K562 (cell line): ENCODE results near the gene STXBP5L. TPM values are rescaled to one million over a fixed set of nuclear protein-coding genes. Genes with fewer than 3 reads are reported as not detected.

ENCODE experiments used
- ATAC-seq: fragments of 200-7000 bp; cut with Tn5 transposase; 3 replicates; pipeline ENCODE4 v1.9.1; 2020; ENCODE audit warnings: moderate library complexity
- BruUV-seq: library from RNA; stranded (reverse); fragments of 400-500 nt; replicated peaks from 2 replicates; lab custom pipeline; 2021; lab: Mats Ljungman, UMichigan
- CTCF ChIA-PET: fragments of 300-600 bp; formaldehyde crosslinking; extraction: SDS; loops from one replicate; lab custom pipeline; 2021; ENCODE audit warnings: low intra/inter-chr PET ratio; lab: Yijun Ruan, JAX
- POLR2A ChIA-PET: fragments of 300-600, 350-650 bp; sonication (Branson Sonifier 250); formaldehyde crosslinking; extraction: SDS; loops from one replicate; lab custom pipeline; 2021; ENCODE audit warnings: antibody characterized with exemption, inconsistent platforms; lab: Yijun Ruan, JAX
- DNase-seq, 4 experiments: peaks; one replicate each; pipeline versions ENCODE4 v3.0.0 to v3.0.0-alpha.2; 2011 to 2018; ENCODE audit warnings: low spot score in 3 of 4, mixed read lengths in 3 of 4; ENCODE audit errors: extremely low read depth in 1 of 4
- FAIRE-seq: peaks from 2 replicates; lab custom pipeline; 2011; peaks lifted over from hg19 to GRCh38; lab: Jason Lieb, UNC
- H2AFZ ChIP-seq: 2 replicates; pipeline ENCODE4 v1.6.0; 2011; ENCODE audit warnings: low read depth, low read length, control low read depth, inconsistent platforms
- H3K27ac ChIP-seq: fragments of 200-600 bp; 3 replicates; pipeline ENCODE4 v1.8.0; 2011; ENCODE audit warnings: low read depth, mild to moderate bottlenecking, control low read depth, inconsistent platforms, low read length, moderate library complexity, mixed read lengths; ENCODE audit errors: extremely low read depth
- H3K27me3 ChIP-seq, 2 experiments: fragments of 300-600 bp in 1 of 2; 2 replicates in 1 of 2; 3 replicates in 1 of 2; pipeline versions ENCODE4 v1.6.0 to v1.8.0; 2011; ENCODE audit warnings: inconsistent platforms in 2 of 2, low read length in 2 of 2, mild to moderate bottlenecking in 1 of 2, mixed read lengths in 1 of 2, moderate library complexity in 1 of 2; ENCODE audit not compliant: control insufficient read depth in 2 of 2, insufficient read depth in 2 of 2
- H3K36me3 ChIP-seq: fragments of 300-600 bp; 3 replicates; pipeline ENCODE4 v1.8.0; 2011; ENCODE audit warnings: mild to moderate bottlenecking, low read length, inconsistent platforms; ENCODE audit not compliant: control insufficient read depth, insufficient read depth
- H3K4me1 ChIP-seq, 2 experiments: fragments of 200-600 bp in 1 of 2; replicated peaks in 1 of 2; 2 replicates in 1 of 2; 3 replicates in 1 of 2; pipeline versions ENCODE4 v1.5.1 to v1.8.0; 2011; ENCODE audit warnings: inconsistent platforms in 2 of 2, low read length in 2 of 2, mild to moderate bottlenecking in 1 of 2, mixed read lengths in 1 of 2, moderate library complexity in 1 of 2; ENCODE audit not compliant: control insufficient read depth in 2 of 2, insufficient read depth in 2 of 2
- H3K4me2 ChIP-seq: 2 replicates; pipeline ENCODE4 v1.6.1; 2011; ENCODE audit warnings: low read length, control low read depth, inconsistent platforms, mixed read lengths; ENCODE audit not compliant: insufficient read depth
- H3K4me3 ChIP-seq: fragments of 200-600 bp; sonication (generic), shearing (Covaris generic); 2 replicates; pipeline ENCODE4 v1.5.1; 2016; ENCODE audit warnings: control low read depth, inconsistent platforms
- H3K79me2 ChIP-seq: fragments of 200-600 bp; 3 replicates; pipeline ENCODE4 v1.8.0; 2011; ENCODE audit warnings: low read length, inconsistent platforms; ENCODE audit not compliant: control insufficient read depth, insufficient read depth
- H3K9ac ChIP-seq, 2 experiments: 2 replicates each; pipeline versions ENCODE4 v1.6.0 to v1.6.1; 2011; ENCODE audit warnings: low read depth in 2 of 2, low read length in 2 of 2, control low read depth in 1 of 2, inconsistent platforms in 1 of 2, mild to moderate bottlenecking in 1 of 2, mixed read lengths in 1 of 2; ENCODE audit not compliant: insufficient read depth in 1 of 2
- H3K9me1 ChIP-seq: one replicate; pipeline ENCODE4 v1.6.0; 2011; ENCODE audit warnings: inconsistent platforms, mild to moderate bottlenecking, low read length, moderate library complexity; ENCODE audit not compliant: control insufficient read depth, insufficient read depth
- H3K9me3 ChIP-seq: replicated peaks from 2 replicates; pipeline ENCODE4 v1.5.1; 2011; ENCODE audit warnings: low read depth, low read length, inconsistent platforms; ENCODE audit not compliant: control insufficient read depth, insufficient read depth
- H4K20me1 ChIP-seq: replicated peaks from 2 replicates; pipeline ENCODE4 v1.6.1; 2011; ENCODE audit warnings: low read length, inconsistent platforms, mixed read lengths; ENCODE audit not compliant: control insufficient read depth, insufficient read depth
- BRD4 ChIP-seq: fragments of 200-600 bp; sonication (generic); IDR thresholded peaks from 2 replicates; pipeline ENCODE4 v1.6.1; 2017; ENCODE audit warnings: inconsistent platforms
- CCAR2 ChIP-seq: fragments of 200-400 bp; formaldehyde crosslinking; IDR thresholded peaks from 2 replicates; pipeline ENCODE4 v1.6.1; 2017; ENCODE audit warnings: mild to moderate bottlenecking, low read depth, low read length
- EZH2 ChIP-seq: IDR thresholded peaks from 2 replicates; pipeline ENCODE4 v1.6.1; 2012; ENCODE audit warnings: low read depth, mild to moderate bottlenecking, inconsistent platforms, low read length, borderline replicate concordance
- JUND ChIP-seq, 2 experiments: IDR thresholded peaks; 2 replicates in 1 of 2; 3 replicates in 1 of 2; pipeline ENCODE4 v1.6.1; 2011; ENCODE audit warnings: borderline replicate concordance in 2 of 2, low read depth in 2 of 2, low read length in 2 of 2, improper control_type of control experiment in 1 of 2, missing biosample characterization in 1 of 2, missing genetic modification characterization in 1 of 2, missing genetic modification reagents in 1 of 2
- NFIX ChIP-seq: fragments of 250-450 bp; sonication (Bioruptor Pico); IDR thresholded peaks from 2 replicates; pipeline ENCODE4 v1.4.0; 2020; ENCODE audit warnings: low read depth, mild to moderate bottlenecking, moderate library complexity
- SIX5 ChIP-seq, 2 experiments: IDR thresholded peaks; 2 replicates each; pipeline ENCODE4 v1.6.1; 2011; ENCODE audit warnings: low read length in 2 of 2, borderline replicate concordance in 1 of 2, low read depth in 1 of 2, mild to moderate bottlenecking in 1 of 2, moderate library complexity in 1 of 2; ENCODE audit not compliant: insufficient read depth in 1 of 2
- TAL1 ChIP-seq: fragments of 450-650 bp; IDR thresholded peaks from 2 replicates; pipeline ENCODE4 v1.6.1; 2016; ENCODE audit warnings: mild to moderate bottlenecking
- ZFP30 ChIP-seq: fragments of 250-450 bp; sonication (Bioruptor Pico); IDR thresholded peaks from 2 replicates; pipeline ENCODE4 v1.8.0; 2022; ENCODE audit warnings: moderate library complexity, mild to moderate bottlenecking, inconsistent platforms, borderline replicate concordance
- ZNF589 ChIP-seq: fragments of 200-800 bp; sonication (Bioruptor generic); IDR thresholded peaks from 2 replicates; pipeline ENCODE4 v1.6.1; 2016; ENCODE audit warnings: low read depth, missing genetic modification characterization, missing compliant biosample characterization
- ZNF785 ChIP-seq: fragments of 250-450 bp; sonication (Bioruptor Pico); IDR thresholded peaks from 2 replicates; pipeline ENCODE4 v1.4.0; 2020; ENCODE audit warnings: mild to moderate bottlenecking
- WGBS: fragments of 100-300 bp; shearing (Covaris generic); methylation state at CpG from one replicate; pipeline ENCODE4 v1.1.6; 2016; ENCODE audit warnings: low coverage, mixed read lengths; ENCODE audit not compliant: insufficient coverage; ENCODE audit errors: missing lambda C conversion rate; 5-methylcytosine and 5-hydroxymethylcytosine counted together
- in situ Hi-C: fragments of 300-500 bp; cut with MboI; formaldehyde crosslinking; loops from 4 replicates; pipeline ENCODE4 v1.15.0; 2018; ENCODE audit warnings: inconsistent platforms, mixed read lengths
- intact Hi-C: fragments of 100-400 bp; cut with micrococcal nuclease; formaldehyde crosslinking; loops from 2 replicates; pipeline ENCODE4 v1.14.2; 2022
- polyA plus RNA-seq, 8 experiments: library from polyadenylated mRNA; depleted of rRNA in 4 of 8; stranded (reverse) in 5 of 8; unstranded in 3 of 8; fragments of >200 nt; fragmentation: Nextera tagmentation in 2 of 8; fragmentation: Illumina TruSeq in 1 of 8; extraction: Ambion mirVana in 2 of 8; extraction: Trizol in 1 of 8; gene quantifications; 2 replicates each; pipeline versions ENCODE4 v1.2.1 to v1.2.3, GENCODE V29; 2011 to 2014; ENCODE audit warnings: inconsistent platforms in 1 of 8, missing spikeins in 1 of 8
- total RNA-seq, 7 experiments: library from RNA; depleted of rRNA in 6 of 7; stranded (reverse); fragments of >200 nt in 6 of 7; fragmentation: Illumina TruSeq in 2 of 7; extraction: Trizol in 2 of 7; gene quantifications; 2 replicates each; pipeline versions ENCODE4 v1.2.1 to v1.2.3, GENCODE V29; 2011 to 2021; ENCODE audit warnings: low replicate concordance in 1 of 7
- TF ChIP-seq, protein P1 (sequence below): fragments of 450-650 bp; formaldehyde crosslinking; IDR thresholded peaks from 2 replicates; pipeline ENCODE4 v1.4.0; 2022; ENCODE audit warnings: missing genetic modification characterization
- TF ChIP-seq, protein P2 (sequence below): fragments of 250-450 bp; sonication (Bioruptor Pico); IDR thresholded peaks from 2 replicates; pipeline ENCODE4 v1.9.0; 2021; ENCODE audit warnings: mild to moderate bottlenecking, inconsistent platforms
- TF ChIP-seq, protein P3 (sequence below): fragments of 450-650 bp; conservative IDR thresholded peaks from 2 replicates; pipeline ENCODE4 v1.6.1; 2016; ENCODE audit warnings: missing genetic modification characterization, low read depth, mild to moderate bottlenecking, missing compliant biosample characterization, moderate library complexity
- TF ChIP-seq, protein P4 (sequence below): fragments of 200-800 bp; sonication (Bioruptor generic); IDR thresholded peaks from 2 replicates; pipeline ENCODE4 v1.6.1; 2017; ENCODE audit warnings: missing genetic modification characterization, missing compliant biosample characterization
- TF ChIP-seq, protein P5 (sequence below): sonication (generic); formaldehyde crosslinking; IDR thresholded peaks from 2 replicates; pipeline ENCODE4 v1.8.0; 2022; ENCODE audit warnings: missing genetic modification reagents, mild to moderate bottlenecking, moderate library complexity, borderline replicate concordance

The STXBP5L gene
- total and polyA plus RNA-seq, 9 of the 15 experiments (the other 6 are each of a cell fraction or from before 2014, with no cell fraction given) = 0.03 to 0.04 (median 0.03) TPM; not detected in 6

GRCh38 chr3:121436641-121437040, 528.6 kb downstream of the STXBP5L start:
- ATAC-seq (no peak), FAIRE-seq (no peak), DNase-seq (no peak)
- no peaks in the 10 kb centered on the region for H3K9me1 ChIP-seq
- ChIA-PET CTCF (no interaction called here), POLR2A (no interaction called here)
- H3K36me3 ChIP-seq = peaks cover 53% of the 10 kb centered on the region
- no peak overlapping the region for H3K27ac ChIP-seq
- H4K20me1 ChIP-seq = 0 out of 2 replicates have a peak, but pooled peaks cover 2% of the 10 kb centered on the region
- no peaks in the 10 kb centered on the region for H3K9me3 ChIP-seq
- intact Hi-C loops = no loop called here
- H3K4me1 ChIP-seq = peaks cover 0 to 2% of the 10 kb centered on the region in 2 experiments; a peak in 2 of 5 replicates
- no peak overlapping the region for H2AFZ ChIP-seq
- no TSS peak for BruUV-seq
- no peaks in the 10 kb centered on the region for H3K27me3 ChIP-seq
- in situ Hi-C loops = no loop called here
- 100% methylated on average over 3 of the region's 3 CpGs for WGBS
- no peak overlapping the region for H3K4me2 ChIP-seq
- H3K4me3 ChIP-seq = no peak overlapping the region
- H3K79me2 ChIP-seq = no peaks in the 10 kb centered on the region
- no peak overlapping the region for H3K9ac ChIP-seq
- TF ChIP-seq, protein P1, sequence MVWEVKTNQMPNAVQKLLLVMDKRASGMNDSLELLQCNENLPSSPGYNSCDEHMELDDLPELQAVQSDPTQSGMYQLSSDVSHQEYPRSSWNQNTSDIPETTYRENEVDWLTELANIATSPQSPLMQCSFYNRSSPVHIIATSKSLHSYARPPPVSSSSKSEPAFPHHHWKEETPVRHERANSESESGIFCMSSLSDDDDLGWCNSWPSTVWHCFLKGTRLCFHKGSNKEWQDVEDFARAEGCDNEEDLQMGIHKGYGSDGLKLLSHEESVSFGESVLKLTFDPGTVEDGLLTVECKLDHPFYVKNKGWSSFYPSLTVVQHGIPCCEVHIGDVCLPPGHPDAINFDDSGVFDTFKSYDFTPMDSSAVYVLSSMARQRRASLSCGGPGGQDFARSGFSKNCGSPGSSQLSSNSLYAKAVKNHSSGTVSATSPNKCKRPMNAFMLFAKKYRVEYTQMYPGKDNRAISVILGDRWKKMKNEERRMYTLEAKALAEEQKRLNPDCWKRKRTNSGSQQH (CRISPR knock-in tag) = no peak
- no peak for TF ChIP-seq EZH2
- TF ChIP-seq, protein P2, sequence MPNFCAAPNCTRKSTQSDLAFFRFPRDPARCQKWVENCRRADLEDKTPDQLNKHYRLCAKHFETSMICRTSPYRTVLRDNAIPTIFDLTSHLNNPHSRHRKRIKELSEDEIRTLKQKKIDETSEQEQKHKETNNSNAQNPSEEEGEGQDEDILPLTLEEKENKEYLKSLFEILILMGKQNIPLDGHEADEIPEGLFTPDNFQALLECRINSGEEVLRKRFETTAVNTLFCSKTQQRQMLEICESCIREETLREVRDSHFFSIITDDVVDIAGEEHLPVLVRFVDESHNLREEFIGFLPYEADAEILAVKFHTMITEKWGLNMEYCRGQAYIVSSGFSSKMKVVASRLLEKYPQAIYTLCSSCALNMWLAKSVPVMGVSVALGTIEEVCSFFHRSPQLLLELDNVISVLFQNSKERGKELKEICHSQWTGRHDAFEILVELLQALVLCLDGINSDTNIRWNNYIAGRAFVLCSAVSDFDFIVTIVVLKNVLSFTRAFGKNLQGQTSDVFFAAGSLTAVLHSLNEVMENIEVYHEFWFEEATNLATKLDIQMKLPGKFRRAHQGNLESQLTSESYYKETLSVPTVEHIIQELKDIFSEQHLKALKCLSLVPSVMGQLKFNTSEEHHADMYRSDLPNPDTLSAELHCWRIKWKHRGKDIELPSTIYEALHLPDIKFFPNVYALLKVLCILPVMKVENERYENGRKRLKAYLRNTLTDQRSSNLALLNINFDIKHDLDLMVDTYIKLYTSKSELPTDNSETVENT (CRISPR knock-in tag) = no peak
- no peak for TF ChIP-seq SIX5 (IDR thresholded peaks at IDR 0.05; ENCODE audit: borderline replicate concordance in 1 of 2, insufficient read depth in 1 of 2, low read depth in 1 of 2, low read length in 2 of 2)
- TF ChIP-seq TAL1 = no peak
- TF ChIP-seq ZNF785 (CRISPR knock-in tag) = no peak
- no peak for TF ChIP-seq JUND (IDR thresholded peaks at IDR 0.05; ENCODE audit: borderline replicate concordance, low read depth, low read length)
- no peak for TF ChIP-seq JUND (tag; IDR thresholded peaks at IDR 0.05; ENCODE audit: borderline replicate concordance, low read depth, low read length)
- TF ChIP-seq, protein P3, sequence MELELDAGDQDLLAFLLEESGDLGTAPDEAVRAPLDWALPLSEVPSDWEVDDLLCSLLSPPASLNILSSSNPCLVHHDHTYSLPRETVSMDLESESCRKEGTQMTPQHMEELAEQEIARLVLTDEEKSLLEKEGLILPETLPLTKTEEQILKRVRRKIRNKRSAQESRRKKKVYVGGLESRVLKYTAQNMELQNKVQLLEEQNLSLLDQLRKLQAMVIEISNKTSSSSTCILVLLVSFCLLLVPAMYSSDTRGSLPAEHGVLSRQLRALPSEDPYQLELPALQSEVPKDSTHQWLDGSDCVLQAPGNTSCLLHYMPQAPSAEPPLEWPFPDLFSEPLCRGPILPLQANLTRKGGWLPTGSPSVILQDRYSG (tag) = no peak
- no peak for TF ChIP-seq ZFP30 (CRISPR knock-in tag)
- no peak for TF ChIP-seq CCAR2
- TF ChIP-seq, protein P4, sequence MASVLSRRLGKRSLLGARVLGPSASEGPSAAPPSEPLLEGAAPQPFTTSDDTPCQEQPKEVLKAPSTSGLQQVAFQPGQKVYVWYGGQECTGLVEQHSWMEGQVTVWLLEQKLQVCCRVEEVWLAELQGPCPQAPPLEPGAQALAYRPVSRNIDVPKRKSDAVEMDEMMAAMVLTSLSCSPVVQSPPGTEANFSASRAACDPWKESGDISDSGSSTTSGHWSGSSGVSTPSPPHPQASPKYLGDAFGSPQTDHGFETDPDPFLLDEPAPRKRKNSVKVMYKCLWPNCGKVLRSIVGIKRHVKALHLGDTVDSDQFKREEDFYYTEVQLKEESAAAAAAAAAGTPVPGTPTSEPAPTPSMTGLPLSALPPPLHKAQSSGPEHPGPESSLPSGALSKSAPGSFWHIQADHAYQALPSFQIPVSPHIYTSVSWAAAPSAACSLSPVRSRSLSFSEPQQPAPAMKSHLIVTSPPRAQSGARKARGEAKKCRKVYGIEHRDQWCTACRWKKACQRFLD (CRISPR knock-in tag) = no peak
- TF ChIP-seq ZNF589 = no peak
- TF ChIP-seq, protein P5, sequence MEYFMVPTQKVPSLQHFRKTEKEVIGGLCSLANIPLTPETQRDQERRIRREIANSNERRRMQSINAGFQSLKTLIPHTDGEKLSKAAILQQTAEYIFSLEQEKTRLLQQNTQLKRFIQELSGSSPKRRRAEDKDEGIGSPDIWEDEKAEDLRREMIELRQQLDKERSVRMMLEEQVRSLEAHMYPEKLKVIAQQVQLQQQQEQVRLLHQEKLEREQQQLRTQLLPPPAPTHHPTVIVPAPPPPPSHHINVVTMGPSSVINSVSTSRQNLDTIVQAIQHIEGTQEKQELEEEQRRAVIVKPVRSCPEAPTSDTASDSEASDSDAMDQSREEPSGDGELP (CRISPR knock-in tag) = no peak
- no peak for TF ChIP-seq BRD4
- no peak for TF ChIP-seq NFIX (CRISPR knock-in tag)
